H9 (cell line): ENCODE measurements around the gene PNKP. TPM values are rescaled to one million over a fixed set of nuclear protein-coding genes. Genes with fewer than 3 reads are reported as not detected.

ENCODE experiments used
- DNase-seq: peaks from one replicate; pipeline ENCODE4 v3.0.0-alpha.2; 2017
- H2AFZ ChIP-seq: one replicate; pipeline ENCODE4 v1.6.1; 2013; ENCODE audit warnings: mild to moderate bottlenecking, low read length, control low read depth, moderate library complexity
- H2AK5ac ChIP-seq: 2 replicates; pipeline ENCODE4 v1.6.1; 2013; ENCODE audit warnings: low read length, control low read depth, mixed read lengths; ENCODE audit not compliant: insufficient read length
- H2BK120ac ChIP-seq: one replicate; pipeline ENCODE4 v1.6.1; 2013; ENCODE audit warnings: low read depth, mild to moderate bottlenecking, low read length, control low read depth, inconsistent platforms; ENCODE audit not compliant: poor library complexity, severe bottlenecking
- H2BK12ac ChIP-seq: 2 replicates; pipeline ENCODE4 v1.6.1; 2013; ENCODE audit warnings: low read length, control low read depth, mixed read lengths, low read depth; ENCODE audit not compliant: insufficient read length
- H2BK15ac ChIP-seq: 2 replicates; pipeline ENCODE4 v1.6.1; 2013; ENCODE audit warnings: low read depth, low read length, control low read depth
- H2BK20ac ChIP-seq: one replicate; pipeline ENCODE4 v1.6.1; 2013; ENCODE audit warnings: low read depth, mild to moderate bottlenecking, low read length, control low read depth, inconsistent platforms; ENCODE audit not compliant: poor library complexity, severe bottlenecking
- H2BK5ac ChIP-seq: 2 replicates; pipeline ENCODE4 v1.6.1; 2013; ENCODE audit warnings: low read length, control low read depth, mixed read lengths; ENCODE audit not compliant: insufficient read length
- H3K14ac ChIP-seq: 2 replicates; pipeline ENCODE4 v1.6.1; 2013; ENCODE audit warnings: low read length, control low read depth; ENCODE audit not compliant: insufficient read depth
- H3K18ac ChIP-seq: 2 replicates; pipeline ENCODE4 v1.6.1; 2013; ENCODE audit warnings: low read depth, mild to moderate bottlenecking, mixed read lengths, low read length, control low read depth; ENCODE audit not compliant: insufficient read length
- H3K23ac ChIP-seq: 2 replicates; pipeline ENCODE4 v1.6.1; 2013; ENCODE audit warnings: low read length, control low read depth, mixed read lengths, low read depth; ENCODE audit not compliant: insufficient read length
- H3K23me2 ChIP-seq: 2 replicates; pipeline ENCODE4 v1.6.1; 2013; ENCODE audit warnings: low read depth, mild to moderate bottlenecking, mixed read lengths, low read length, control low read depth; ENCODE audit not compliant: insufficient read length, poor library complexity, severe bottlenecking
- H3K27ac ChIP-seq: 2 replicates; pipeline ENCODE4 v1.5.1; 2013; ENCODE audit warnings: low read length, control low read depth, mixed read lengths, low read depth; ENCODE audit not compliant: insufficient read length
- H3K27me3 ChIP-seq: 2 replicates; pipeline ENCODE4 v1.6.1; 2013; ENCODE audit warnings: low read length, control low read depth, inconsistent platforms; ENCODE audit not compliant: insufficient read depth
- H3K4ac ChIP-seq: 2 replicates; pipeline ENCODE4 v1.6.1; 2013; ENCODE audit warnings: low read depth, mild to moderate bottlenecking, control low read depth, inconsistent platforms, low read length, moderate library complexity
- H3K4me1 ChIP-seq: 2 replicates; pipeline ENCODE4 v1.6.1; 2013; ENCODE audit warnings: low read length, control low read depth, inconsistent platforms; ENCODE audit not compliant: insufficient read depth
- H3K4me2 ChIP-seq: 2 replicates; pipeline ENCODE4 v1.6.1; 2013; ENCODE audit warnings: low read length, control low read depth, mixed read lengths; ENCODE audit not compliant: insufficient read length, insufficient read depth
- H3K56ac ChIP-seq: 2 replicates; pipeline ENCODE4 v1.6.1; 2013; ENCODE audit warnings: low read depth, mild to moderate bottlenecking, mixed read lengths, low read length, control low read depth; ENCODE audit not compliant: insufficient read length
- H3K79me1 ChIP-seq: 2 replicates; pipeline ENCODE4 v1.6.1; 2013; ENCODE audit warnings: low read depth, mild to moderate bottlenecking, moderate library complexity, low read length, control low read depth, inconsistent platforms; ENCODE audit not compliant: insufficient read depth, poor library complexity, severe bottlenecking
- H3K79me2 ChIP-seq: 2 replicates; pipeline ENCODE4 v1.6.1; 2013; ENCODE audit warnings: low read length, control low read depth, inconsistent platforms; ENCODE audit not compliant: insufficient read depth
- H3K9ac ChIP-seq: 2 replicates; pipeline ENCODE4 v1.6.1; 2013; ENCODE audit warnings: low read length, control low read depth, mixed read lengths; ENCODE audit not compliant: insufficient read length; ENCODE audit errors: extremely low read depth
- H3K9me3 ChIP-seq: one replicate; pipeline ENCODE4 v1.6.1; 2013; ENCODE audit warnings: low read depth, low read length, inconsistent platforms; ENCODE audit not compliant: control insufficient read depth
- H3T11ph ChIP-seq: one replicate; pipeline ENCODE4 v1.6.1; 2013; ENCODE audit warnings: mild to moderate bottlenecking, low read length, control low read depth, inconsistent platforms
- H4K20me1 ChIP-seq: one replicate; pipeline ENCODE4 v1.6.1; 2013; ENCODE audit not compliant: control insufficient read depth, insufficient read length, insufficient read depth
- H4K5ac ChIP-seq: 2 replicates; pipeline ENCODE4 v1.6.1; 2013; ENCODE audit warnings: low read depth, mild to moderate bottlenecking, mixed read lengths, low read length, control low read depth; ENCODE audit not compliant: insufficient read length
- H4K8ac ChIP-seq: replicated peaks from 2 replicates; pipeline ENCODE4 v1.6.1; 2013; ENCODE audit warnings: low read length, control low read depth, mixed read lengths, low read depth; ENCODE audit not compliant: insufficient read length
- H4K91ac ChIP-seq: 2 replicates; pipeline ENCODE4 v1.6.1; 2013; ENCODE audit warnings: low read depth, mild to moderate bottlenecking, moderate library complexity, mixed read lengths, low read length, control low read depth; ENCODE audit not compliant: insufficient read length
- H3K27ac Mint-ChIP-seq, 3 experiments: 2 replicates in 2 of 3; 3 replicates in 1 of 3; pipeline ENCODE4 v1.8.0; 2020 to 2021; ENCODE audit warnings: mixed read lengths in 3 of 3, mild to moderate bottlenecking in 1 of 3, moderate library complexity in 1 of 3
- H3K27me3 Mint-ChIP-seq: 2 replicates; pipeline ENCODE4 v1.8.0; 2021; ENCODE audit warnings: low read depth, mild to moderate bottlenecking, moderate library complexity, mixed read lengths
- H3K36me3 Mint-ChIP-seq, 3 experiments: 2 replicates in 2 of 3; 3 replicates in 1 of 3; pipeline ENCODE4 v1.8.0; 2020 to 2021; ENCODE audit warnings: low read depth in 3 of 3, mixed read lengths in 3 of 3; ENCODE audit not compliant: insufficient read depth in 1 of 3
- H3K4me1 Mint-ChIP-seq, 2 experiments: 2 replicates each; pipeline ENCODE4 v1.8.0; 2020; ENCODE audit warnings: mixed read lengths in 2 of 2
- H3K4me3 Mint-ChIP-seq, 2 experiments: 2 replicates in 1 of 2; 3 replicates in 1 of 2; pipeline ENCODE4 v1.8.0; 2020 to 2021; ENCODE audit warnings: mild to moderate bottlenecking in 2 of 2, mixed read lengths in 2 of 2, moderate library complexity in 1 of 2
- H3K9me3 Mint-ChIP-seq, 2 experiments: 2 replicates in 1 of 2; 3 replicates in 1 of 2; pipeline ENCODE4 v1.8.0; 2020; ENCODE audit warnings: mild to moderate bottlenecking in 2 of 2, mixed read lengths in 2 of 2, moderate library complexity in 1 of 2
- CTCF ChIP-seq: fragments of 200-600 bp; sonication (generic); conservative IDR thresholded peaks from 3 replicates; pipeline ENCODE4 v1.8.0; 2021; ENCODE audit warnings: antibody characterized with exemption, mild to moderate bottlenecking
- WGBS: extraction: QIAGEN DNeasy Blood & Tissue Kit; methylation state at CpG from one replicate; pipeline ENCODE4 v1.1.7; 2013; ENCODE audit warnings: missing lambda C conversion rate, low lambda C conversion rate, mixed read lengths; ENCODE audit not compliant: insufficient read length; ENCODE audit errors: extremely low coverage; 5-methylcytosine and 5-hydroxymethylcytosine counted together
- total RNA-seq: library from RNA; stranded (reverse); gene quantifications from 2 replicates; pipeline ENCODE4 v1.2.1, GENCODE V29; 2021

The PNKP gene
- total RNA-seq, 1 experiment from 2014 or later: 157 TPM

- no peak overlapping the region for H3K14ac ChIP-seq
- no peak overlapping the region for H2BK12ac ChIP-seq
- no peak for TF ChIP-seq CTCF
- H2BK120ac ChIP-seq: no peak overlapping the region
- peak overlapping the region in 1 of 3 experiments; percentile 30; a peak in 1 of 7 replicates for H3K27ac Mint-ChIP-seq
- H3T11ph ChIP-seq: no peak overlapping the region
- H3K23ac ChIP-seq: no peak overlapping the region
- peaks cover 10 to 14% (median 10%) of the 10 kb centered on the region in 3 experiments for H3K36me3 Mint-ChIP-seq
- peaks cover 10 to 32% of the 10 kb centered on the region in 2 experiments for H3K4me1 Mint-ChIP-seq
- H4K20me1 ChIP-seq: peaks cover 5% of the 10 kb centered on the region
- H3K27me3 Mint-ChIP-seq: peaks cover 59% of the 10 kb centered on the region
- H3K4me2 ChIP-seq: no peak overlapping the region
- no peak overlapping the region for H3K18ac ChIP-seq
- H3K9ac ChIP-seq: no peak overlapping the region
- H3K4ac ChIP-seq: no peak overlapping the region
- H3K9me3 ChIP-seq: no peaks in the 10 kb centered on the region
- H4K8ac ChIP-seq: no peak overlapping the region
- H4K91ac ChIP-seq: no peak overlapping the region
- no peak overlapping the region for H3K4me3 Mint-ChIP-seq
- no peak overlapping the region for H2BK5ac ChIP-seq
- WGBS: no CpG with 5 or more reads among the region's 1 CpG
- H3K79me2 ChIP-seq: no peaks in the 10 kb centered on the region
- peaks cover 3% of the 10 kb centered on the region for H3K23me2 ChIP-seq
- H3K27ac ChIP-seq: no peak overlapping the region
- no peak overlapping the region for H2BK15ac ChIP-seq
- H3K56ac ChIP-seq: no peak overlapping the region
- H4K5ac ChIP-seq: no peak overlapping the region
- no peak for DNase-seq
- no peaks in the 10 kb centered on the region for H3K79me1 ChIP-seq
- H3K9me3 Mint-ChIP-seq: peaks cover 0 to 11% of the 10 kb centered on the region in 2 experiments; a peak in 1 of 5 replicates
- no peak overlapping the region for H2AFZ ChIP-seq
- H2AK5ac ChIP-seq: no peak overlapping the region
- H2BK20ac ChIP-seq: no peak overlapping the region
- H3K27me3 ChIP-seq: no peaks in the 10 kb centered on the region; the same call in 1 of the 2 replicates
- H3K4me1 ChIP-seq: no peaks in the 10 kb centered on the region
These were observed 25.3 kb upstream of the PNKP start for GRCh38 chr19:49892716-49893115.
